Gastroesophageal sphincter (tissue), 4 donors: ENCODE measurements around the gene PCDH9. TPM values are rescaled to one million over a fixed set of nuclear protein-coding genes. Genes with fewer than 3 reads are reported as not detected.

Experiments used
- ATAC-seq: fragments of 150-250 bp; one replicate; pipeline ENCODE4 v1.9.1; 2016; ENCODE audit warnings: mild to moderate bottlenecking, moderate library complexity
- H3K27ac ChIP-seq, 4 donors: fragments of 200-600 bp; sonication (generic) in 3 of 4; 1 replicate in 3 of 4; 2 replicates in 1 of 4; pipeline ENCODE4 v1.5.1; 2016 to 2019
- H3K27me3 ChIP-seq: fragments of 200-600 bp; sonication (generic); one replicate; pipeline ENCODE4 v1.5.1; 2019
- H3K36me3 ChIP-seq, 2 donors: fragments of 200-600 bp; sonication (generic); one replicate each; pipeline ENCODE4 v1.5.1; 2019; ENCODE audit warnings: control low read depth in 1 of 2
- H3K4me1 ChIP-seq, 3 donors: fragments of 200-600 bp; sonication (generic); 1 replicate in 2 of 3; 2 replicates in 1 of 3; pipeline ENCODE4 v1.5.1; 2016 to 2019; ENCODE audit warnings: control low read depth in 2 of 3
- H3K4me3 ChIP-seq, 2 donors: fragments of 200-600 bp; sonication (generic); one replicate each; pipeline ENCODE4 v1.5.1; 2019; ENCODE audit warnings: mild to moderate bottlenecking in 1 of 2, moderate library complexity in 1 of 2
- H3K9me3 ChIP-seq, 3 donors: fragments of 200-600 bp; sonication (generic); one replicate each; pipeline ENCODE4 v1.5.1; 2017 to 2019; ENCODE audit warnings: control low read depth in 2 of 3
- EP300 ChIP-seq: sonication (generic); formaldehyde crosslinking; IDR thresholded peaks from one replicate; pipeline ENCODE4 v1.6.1; 2017; ENCODE audit warnings: antibody characterized with exemption, mild to moderate bottlenecking
- POLR2A ChIP-seq, 2 donors: fragments of 450-650 bp; IDR thresholded peaks; one replicate each; pipeline ENCODE4 v1.6.1; 2017; ENCODE audit warnings: antibody characterized with exemption in 2 of 2, mild to moderate bottlenecking in 2 of 2, moderate library complexity in 1 of 2
- POLR2AphosphoS5 ChIP-seq: sonication (generic); formaldehyde crosslinking; IDR thresholded peaks from one replicate; pipeline ENCODE4 v1.6.1; 2017; ENCODE audit warnings: antibody characterized with exemption
- WGBS, 2 donors: methylation state at CpG; one replicate each; pipeline ENCODE4 v1.1.5; 2018; ENCODE audit warnings: low coverage in 1 of 2; 5-methylcytosine and 5-hydroxymethylcytosine counted together
- total RNA-seq, 4 donors: library from RNA; depleted of rRNA; stranded (reverse); fragments of >200 nt; gene quantifications; one replicate each; pipeline ENCODE4 v1.1.0, GENCODE V29; 2016
- TF ChIP-seq, protein P1 (sequence below), 4 experiments: fragments of 200-600 bp in 2 of 4; fragments of 450-650 bp in 2 of 4; sonication (generic) in 1 of 4; IDR thresholded peaks; one replicate each; pipeline ENCODE4 v1.5.1; 2017 to 2019; ENCODE audit warnings: antibody characterized with exemption in 4 of 4, mild to moderate bottlenecking in 2 of 4, moderate library complexity in 2 of 4

The PCDH9 gene
- total RNA-seq, 4 donors from 2014 or later = 52.9 to 141 (median 56.5) TPM

- no peaks in the 10 kb centered on the region for H3K36me3 ChIP-seq
- no peaks in the 10 kb centered on the region for H3K9me3 ChIP-seq
- no peak for ATAC-seq
- H3K4me3 ChIP-seq = no peak overlapping the region
- TF ChIP-seq, protein P1, sequence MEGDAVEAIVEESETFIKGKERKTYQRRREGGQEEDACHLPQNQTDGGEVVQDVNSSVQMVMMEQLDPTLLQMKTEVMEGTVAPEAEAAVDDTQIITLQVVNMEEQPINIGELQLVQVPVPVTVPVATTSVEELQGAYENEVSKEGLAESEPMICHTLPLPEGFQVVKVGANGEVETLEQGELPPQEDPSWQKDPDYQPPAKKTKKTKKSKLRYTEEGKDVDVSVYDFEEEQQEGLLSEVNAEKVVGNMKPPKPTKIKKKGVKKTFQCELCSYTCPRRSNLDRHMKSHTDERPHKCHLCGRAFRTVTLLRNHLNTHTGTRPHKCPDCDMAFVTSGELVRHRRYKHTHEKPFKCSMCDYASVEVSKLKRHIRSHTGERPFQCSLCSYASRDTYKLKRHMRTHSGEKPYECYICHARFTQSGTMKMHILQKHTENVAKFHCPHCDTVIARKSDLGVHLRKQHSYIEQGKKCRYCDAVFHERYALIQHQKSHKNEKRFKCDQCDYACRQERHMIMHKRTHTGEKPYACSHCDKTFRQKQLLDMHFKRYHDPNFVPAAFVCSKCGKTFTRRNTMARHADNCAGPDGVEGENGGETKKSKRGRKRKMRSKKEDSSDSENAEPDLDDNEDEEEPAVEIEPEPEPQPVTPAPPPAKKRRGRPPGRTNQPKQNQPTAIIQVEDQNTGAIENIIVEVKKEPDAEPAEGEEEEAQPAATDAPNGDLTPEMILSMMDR (IDR thresholded peaks at IDR 0.05) = no peak
- TF ChIP-seq POLR2A (IDR thresholded peaks at IDR 0.05) (no peak), EP300 (no peak), POLR2AphosphoS5 (no peak)
- H3K27ac ChIP-seq = no peak overlapping the region
- H3K27me3 ChIP-seq = no peaks in the 10 kb centered on the region
- peaks cover 0 to 5% (median 5%) of the 10 kb centered on the region in 3 donors for H3K4me1 ChIP-seq
- whole genome bisulfite sequencing, 2 donors = 76 to 93% methylated on average over 2 of the region's 2 CpGs
Measured at GRCh38 chr13:66518068-66518467, 712.1 kb downstream of the PCDH9 start.

GRCh38 chr13:66513728-66514127, 716.4 kb downstream of the PCDH9 start:
- WGBS, 2 donors = 26 to 36% methylated on average over 2 of the region's 2 CpGs
- Histone ChIP-seq H3K36me3 (no peaks in the 10 kb centered on the region), H3K27me3 (no peaks in the 10 kb centered on the region), H3K27ac (no peak overlapping the region), H3K9me3 (no peaks in the 10 kb centered on the region), H3K4me3 (no peak overlapping the region), H3K4me1 (no peaks in the 10 kb centered on the region)
- no peak for ATAC-seq
- no peak for TF ChIP-seq POLR2AphosphoS5
- no peak for TF ChIP-seq EP300
- TF ChIP-seq, protein P1 (IDR thresholded peaks at IDR 0.05) = no peak
- TF ChIP-seq POLR2A (IDR thresholded peaks at IDR 0.05) = no peak

DNA sequence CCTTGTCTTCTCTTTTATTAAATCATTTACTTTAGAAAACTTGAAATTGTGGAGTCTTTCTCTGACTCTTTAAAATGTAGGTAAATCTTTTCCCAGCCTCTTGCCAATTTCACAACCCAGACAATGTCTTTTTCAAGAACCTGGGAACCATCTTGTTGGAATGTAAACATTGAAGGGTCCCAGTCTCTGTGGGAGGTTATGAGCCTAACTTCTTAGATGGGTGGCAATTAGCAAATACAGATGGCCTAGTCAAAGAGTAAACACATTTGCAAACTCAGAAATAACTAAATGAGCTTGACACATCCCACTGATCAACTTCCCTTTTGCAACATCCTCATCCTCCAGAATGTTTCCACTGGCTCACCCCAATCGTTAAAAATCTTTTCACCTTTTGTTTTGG, 721.0 kb downstream of the PCDH9 start:
- H3K27ac ChIP-seq = no peak overlapping the region
- no peaks in the 10 kb centered on the region for H3K9me3 ChIP-seq
- no peak for TF ChIP-seq POLR2A (IDR thresholded peaks at IDR 0.05)
- TF ChIP-seq, protein P1 (IDR thresholded peaks at IDR 0.05) = no peak
- no peak for TF ChIP-seq EP300
- TF ChIP-seq POLR2AphosphoS5 = no peak
- no peaks in the 10 kb centered on the region for H3K36me3 ChIP-seq
- no peak for ATAC-seq
- 55 to 57% methylated on average over 1 of the region's 1 CpG for WGBS, 2 donors
- H3K4me1 ChIP-seq = no peaks in the 10 kb centered on the region
- no peak overlapping the region for H3K4me3 ChIP-seq
- no peaks in the 10 kb centered on the region for H3K27me3 ChIP-seq

GRCh38 chr13:66508153-66508909, 721.8 kb downstream of the PCDH9 start:
- Histone ChIP-seq H3K4me1 (no peaks in the 10 kb centered on the region), H3K9me3 (no peaks in the 10 kb centered on the region), H3K27ac (no peak overlapping the region), H3K4me3 (no peak overlapping the region), H3K36me3 (no peaks in the 10 kb centered on the region), H3K27me3 (no peaks in the 10 kb centered on the region)
- 73 to 96% methylated on average over 4 of the region's 4 CpGs for WGBS, 2 donors
- no peak for ATAC-seq
- TF ChIP-seq, protein P1 (IDR thresholded peaks at IDR 0.05) = no peak
- no peak for TF ChIP-seq EP300
- TF ChIP-seq POLR2AphosphoS5 = no peak
- no peak for TF ChIP-seq POLR2A (IDR thresholded peaks at IDR 0.05)

DNA sequence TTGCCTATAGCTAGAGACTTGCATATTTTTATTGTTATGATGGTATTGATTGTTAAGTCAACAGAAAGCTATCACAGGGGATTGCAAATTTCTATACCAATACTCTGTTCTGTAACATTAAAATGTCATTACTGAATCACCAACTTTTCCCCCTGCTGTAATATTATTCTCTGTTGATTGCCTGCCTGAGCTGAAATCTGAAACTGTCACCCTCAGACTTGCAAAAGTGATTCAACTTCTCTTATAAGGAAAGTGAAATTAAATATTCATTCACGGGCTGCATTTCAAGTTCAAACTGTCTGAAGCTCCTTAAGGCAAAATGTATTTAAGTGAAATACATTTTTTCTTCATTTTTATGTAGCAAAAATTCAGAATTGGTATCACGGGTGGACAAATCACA, 723.2 kb downstream of the PCDH9 start:
- H3K4me1 ChIP-seq = no peaks in the 10 kb centered on the region
- no peak overlapping the region for H3K4me3 ChIP-seq
- no peak overlapping the region for H3K27ac ChIP-seq
- ATAC-seq = no peak
- TF ChIP-seq POLR2AphosphoS5 = no peak
- no peak for TF ChIP-seq EP300
- TF ChIP-seq POLR2A (IDR thresholded peaks at IDR 0.05) = no peak
- TF ChIP-seq, protein P1 (IDR thresholded peaks at IDR 0.05) = no peak
- H3K9me3 ChIP-seq = no peaks in the 10 kb centered on the region
- WGBS, 2 donors = 71 to 94% methylated on average over 2 of the region's 2 CpGs
- H3K27me3 ChIP-seq = no peaks in the 10 kb centered on the region
- H3K36me3 ChIP-seq = no peaks in the 10 kb centered on the region
